Neutrophil (primary cell): ENCODE measurements around the gene AMOTL1.

Source experiments
- H3K27ac ChIP-seq: fragments of 200-600 bp; sonication (generic); 2 replicates; pipeline ENCODE4 v1.5.1; 2016; ENCODE audit warnings: mild to moderate bottlenecking, moderate library complexity
- H3K27me3 ChIP-seq: fragments of 200-600 bp; sonication (generic); 2 replicates; pipeline ENCODE4 v1.6.0; 2016; ENCODE audit warnings: mild to moderate bottlenecking
- H3K36me3 ChIP-seq: fragments of 200-600 bp; sonication (generic); 2 replicates; pipeline ENCODE4 v1.5.1; 2017
- H3K4me1 ChIP-seq, 2 experiments: fragments of 200-600 bp in 1 of 2; sonication (generic) in 1 of 2; 1 replicate in 1 of 2; 2 replicates in 1 of 2; pipeline versions ENCODE4 v1.5.1 to v1.6.1; 2013 to 2016; ENCODE audit warnings: low read depth in 1 of 2, low read length in 1 of 2, mild to moderate bottlenecking in 1 of 2, moderate library complexity in 1 of 2; ENCODE audit not compliant: control insufficient read depth in 1 of 2, insufficient read depth in 1 of 2
- H3K4me3 ChIP-seq, 2 experiments: fragments of 200-600 bp in 1 of 2; sonication (generic) in 1 of 2; 1 replicate in 1 of 2; 2 replicates in 1 of 2; pipeline ENCODE4 v1.5.1; 2013 to 2016; ENCODE audit warnings: low read depth in 1 of 2, low read length in 1 of 2, mild to moderate bottlenecking in 1 of 2, moderate library complexity in 1 of 2
- H3K9me3 ChIP-seq: fragments of 200-600 bp; sonication (generic); 2 replicates; pipeline ENCODE4 v1.5.1; 2016
- TF ChIP-seq, protein P1 (sequence below): fragments of 200-600 bp; sonication (generic); IDR thresholded peaks from 2 replicates; pipeline ENCODE4 v1.5.1; 2016; ENCODE audit warnings: antibody characterized with exemption

AMOTL1 gene

DNA sequence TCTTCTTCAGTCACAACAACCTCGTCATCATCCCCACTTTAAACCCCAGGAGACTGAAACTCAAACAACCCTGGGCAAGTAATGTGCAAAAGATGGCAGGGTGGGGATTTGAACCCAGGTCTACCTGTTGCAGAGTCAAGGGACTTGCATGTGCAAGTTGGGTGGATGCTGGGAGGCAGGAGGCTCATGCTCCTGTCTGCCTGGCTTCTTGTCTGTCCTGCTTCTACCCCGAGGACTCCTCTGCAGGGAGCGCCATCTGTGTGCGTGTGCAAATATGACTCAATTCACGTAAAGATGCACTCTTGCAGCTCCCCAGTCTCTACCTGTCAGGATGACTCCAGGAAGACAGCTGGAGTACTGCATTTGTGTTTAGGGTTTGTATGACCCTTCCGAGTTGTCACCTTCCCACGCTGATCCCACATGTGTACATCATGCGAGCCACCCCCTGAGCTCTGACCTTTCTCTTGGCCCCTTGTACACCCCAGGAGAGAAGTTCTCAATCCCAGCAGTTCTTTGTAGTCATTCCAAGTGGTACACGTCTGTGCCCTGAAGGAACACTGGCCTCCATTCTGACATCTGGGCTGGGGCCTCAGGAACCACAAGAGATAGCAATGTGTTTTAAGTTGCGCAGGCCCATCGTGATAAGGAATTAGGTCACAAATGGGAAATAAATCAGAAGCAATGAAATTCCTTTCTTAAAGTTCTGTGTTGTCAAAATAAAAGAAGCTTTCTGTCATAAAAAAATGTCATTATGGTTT is 109.5 kb downstream of the AMOTL1 start:
- H3K27ac ChIP-seq = no peak overlapping the region

DNA sequence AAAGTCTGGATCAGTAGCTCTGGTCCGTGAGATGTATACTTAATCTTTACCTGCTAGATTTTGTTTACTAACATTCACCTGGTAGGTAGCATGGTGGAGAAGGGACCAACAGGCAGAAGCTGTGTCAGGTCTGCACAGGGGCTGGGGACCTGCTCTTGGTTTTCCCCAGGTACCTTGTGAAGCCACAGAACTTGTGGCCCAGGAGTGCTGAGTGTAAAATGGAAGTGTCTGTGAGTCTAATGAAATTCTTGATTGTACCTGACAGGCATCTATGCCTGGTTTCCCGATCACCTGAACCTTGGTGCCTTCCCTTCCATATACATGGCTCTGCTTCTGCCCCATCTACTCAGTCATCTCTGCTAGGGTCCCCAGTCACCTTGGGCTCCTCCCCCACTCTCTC is 110.8 kb downstream of the AMOTL1 start:
- Histone ChIP-seq H3K36me3 (no peaks in the 10 kb centered on the region), H3K4me1 (no peaks in the 10 kb centered on the region)
- TF ChIP-seq, protein P1, sequence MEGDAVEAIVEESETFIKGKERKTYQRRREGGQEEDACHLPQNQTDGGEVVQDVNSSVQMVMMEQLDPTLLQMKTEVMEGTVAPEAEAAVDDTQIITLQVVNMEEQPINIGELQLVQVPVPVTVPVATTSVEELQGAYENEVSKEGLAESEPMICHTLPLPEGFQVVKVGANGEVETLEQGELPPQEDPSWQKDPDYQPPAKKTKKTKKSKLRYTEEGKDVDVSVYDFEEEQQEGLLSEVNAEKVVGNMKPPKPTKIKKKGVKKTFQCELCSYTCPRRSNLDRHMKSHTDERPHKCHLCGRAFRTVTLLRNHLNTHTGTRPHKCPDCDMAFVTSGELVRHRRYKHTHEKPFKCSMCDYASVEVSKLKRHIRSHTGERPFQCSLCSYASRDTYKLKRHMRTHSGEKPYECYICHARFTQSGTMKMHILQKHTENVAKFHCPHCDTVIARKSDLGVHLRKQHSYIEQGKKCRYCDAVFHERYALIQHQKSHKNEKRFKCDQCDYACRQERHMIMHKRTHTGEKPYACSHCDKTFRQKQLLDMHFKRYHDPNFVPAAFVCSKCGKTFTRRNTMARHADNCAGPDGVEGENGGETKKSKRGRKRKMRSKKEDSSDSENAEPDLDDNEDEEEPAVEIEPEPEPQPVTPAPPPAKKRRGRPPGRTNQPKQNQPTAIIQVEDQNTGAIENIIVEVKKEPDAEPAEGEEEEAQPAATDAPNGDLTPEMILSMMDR = no peak

More for the DNA sequence above, 109.5 kb downstream of the AMOTL1 start:
- Histone ChIP-seq H3K4me1 (no peaks in the 10 kb centered on the region), H3K36me3 (no peaks in the 10 kb centered on the region), H3K9me3 (no peaks in the 10 kb centered on the region), H3K27me3 (no peaks in the 10 kb centered on the region), H3K4me3 (no peak overlapping the region)
- TF ChIP-seq, protein P1 = no peak

GRCh38 chr11:94880216-94880615 is 112.1 kb downstream of the AMOTL1 start:
- TF ChIP-seq, protein P1 = no peak
- Histone ChIP-seq H3K4me1 (no peaks in the 10 kb centered on the region), H3K27ac (no peak overlapping the region), H3K36me3 (no peaks in the 10 kb centered on the region), H3K27me3 (no peaks in the 10 kb centered on the region), H3K4me3 (no peak overlapping the region), H3K9me3 (no peaks in the 10 kb centered on the region)

More for the DNA sequence above, 110.8 kb downstream of the AMOTL1 start:
- no peaks in the 10 kb centered on the region for H3K9me3 ChIP-seq
- no peaks in the 10 kb centered on the region for H3K27me3 ChIP-seq
- no peak overlapping the region for H3K4me3 ChIP-seq
- H3K27ac ChIP-seq = no peak overlapping the region

GRCh38 chr11:94882931-94883330 is 114.8 kb downstream of the AMOTL1 start:
- no peak overlapping the region for H3K27ac ChIP-seq
- H3K27me3 ChIP-seq = no peaks in the 10 kb centered on the region
- H3K4me1 ChIP-seq = no peaks in the 10 kb centered on the region
- H3K9me3 ChIP-seq = no peaks in the 10 kb centered on the region
- H3K4me3 ChIP-seq = no peak overlapping the region
- H3K36me3 ChIP-seq = no peaks in the 10 kb centered on the region
- TF ChIP-seq, protein P1 = no peak

DNA sequence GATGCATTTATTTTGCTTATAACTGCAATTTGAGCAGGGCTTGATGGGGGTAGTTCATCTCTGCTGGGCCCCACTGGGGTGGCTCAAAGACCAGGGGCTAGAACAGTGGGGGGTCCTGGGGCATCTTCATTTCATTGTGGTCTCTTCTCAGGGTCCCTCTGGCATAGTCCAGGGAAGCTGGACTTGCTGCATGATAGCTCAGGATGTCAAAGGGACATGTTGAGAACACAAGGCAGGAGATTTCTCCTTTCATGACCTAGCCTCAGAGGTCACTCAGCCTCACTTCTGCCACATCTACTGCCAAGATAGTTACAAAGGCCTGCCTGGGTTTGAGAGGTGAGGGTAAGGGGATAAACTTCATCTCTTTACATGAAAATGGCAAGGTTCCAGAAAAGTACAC is 115.7 kb downstream of the AMOTL1 start:
- no peaks in the 10 kb centered on the region for H3K9me3 ChIP-seq
- H3K4me3 ChIP-seq = no peak overlapping the region
- H3K27ac ChIP-seq = no peak overlapping the region
- no peaks in the 10 kb centered on the region for H3K27me3 ChIP-seq
- H3K36me3 ChIP-seq = no peaks in the 10 kb centered on the region
- TF ChIP-seq, protein P1 = no peak
- H3K4me1 ChIP-seq = no peaks in the 10 kb centered on the region
